HG03045 (cell line): ENCODE measurements around the gene RXRA.
A peak's percentile ranks its signal among the peaks of the same experiment; 100 is the strongest.

Experiments
- ATAC-seq: cut with Tn5 transposase; IDR thresholded peaks from one replicate; pipeline ENCODE4 v1.9.1; 2021; ENCODE audit warnings: mild to moderate bottlenecking, moderate library complexity; ENCODE audit not compliant: unreplicated experiment

The RXRA gene

GRCh38 chr9:134442486-134443173 lies 116.4 kb downstream of the RXRA start:
- ATAC-seq, result no peak

GRCh38 chr9:134443174-134444037 lies 117.2 kb downstream of the RXRA start:
- ATAC-seq, result peak; percentile 71

DNA sequence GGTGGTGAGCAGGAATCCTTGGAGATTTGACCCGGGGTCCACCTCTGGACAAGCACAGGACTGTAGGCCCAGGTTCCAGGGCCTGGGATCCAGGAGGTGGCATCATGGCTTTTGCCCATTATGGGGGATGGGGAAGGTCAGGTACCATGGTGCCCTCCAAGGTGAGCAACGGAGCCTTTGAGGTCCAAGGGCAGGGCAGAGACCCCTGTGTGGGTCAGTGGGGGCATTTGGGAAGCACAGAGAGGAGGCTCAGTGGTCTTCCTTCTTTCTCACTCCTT lies 117.7 kb downstream of the RXRA start:
- ATAC-seq, result no peak

GRCh38 chr9:134445000-134445399 lies 118.7 kb downstream of the RXRA start:
- ATAC-seq, result no peak

DNA sequence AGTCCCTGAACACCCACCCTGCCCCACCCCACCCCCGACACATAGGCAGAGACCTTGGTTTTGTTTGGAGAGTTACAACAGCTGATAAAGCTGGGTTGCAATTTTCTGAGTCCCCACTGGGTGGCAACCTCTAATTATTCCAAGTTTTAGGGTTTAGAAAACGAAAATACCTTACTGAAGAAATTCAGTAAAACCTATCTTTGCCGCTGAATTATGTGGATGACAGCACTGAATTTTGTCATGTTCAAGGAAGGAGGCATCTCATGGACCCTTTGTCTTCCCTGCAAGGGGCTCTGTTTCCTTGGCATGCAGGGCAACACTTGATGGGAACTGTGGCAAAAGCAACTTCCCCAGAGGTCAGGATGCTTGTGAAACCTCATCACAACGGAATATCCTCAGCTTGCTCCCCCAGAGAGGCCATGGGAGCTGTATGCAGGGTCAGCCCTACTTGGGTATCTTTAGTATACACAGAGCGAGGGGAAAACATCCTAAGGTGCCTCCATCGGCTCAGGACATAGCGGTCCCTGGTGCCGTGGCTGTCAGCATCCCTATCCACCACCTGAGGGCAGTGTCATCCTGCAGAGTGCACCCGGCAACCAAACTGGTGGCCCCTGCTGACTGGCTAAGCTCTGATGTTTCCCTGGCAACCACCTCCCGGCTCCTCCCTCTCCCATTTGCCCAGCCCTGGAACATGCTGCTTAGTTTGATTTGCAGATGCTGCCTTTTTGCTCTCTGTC lies 123.1 kb downstream of the RXRA start:
- peak; percentile 56 for ATAC-seq

- no peak for ATAC-seq
These were observed 125.6 kb downstream of the RXRA start for GRCh38 chr9:134451700-134452458.

DNA sequence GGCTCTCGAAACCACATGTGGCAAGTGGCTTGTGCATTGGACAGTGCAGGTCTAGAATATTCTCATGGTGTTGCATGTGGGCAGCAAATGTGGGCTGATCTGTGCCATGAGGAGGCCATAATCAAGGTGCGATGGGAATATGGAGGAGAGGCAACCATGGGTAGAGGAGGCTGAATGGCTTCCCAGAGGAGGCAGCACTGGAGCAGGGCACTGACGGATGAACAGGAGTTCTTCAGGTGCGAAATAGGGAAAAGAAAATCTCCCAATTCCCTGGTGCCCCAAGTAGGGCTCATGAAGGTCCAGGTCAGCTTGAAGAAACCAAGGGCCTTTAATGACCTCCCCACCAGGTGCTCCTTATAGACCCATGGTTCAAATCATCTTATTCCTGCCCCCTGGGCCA lies 126.5 kb downstream of the RXRA start:
- ATAC-seq, result no peak

DNA sequence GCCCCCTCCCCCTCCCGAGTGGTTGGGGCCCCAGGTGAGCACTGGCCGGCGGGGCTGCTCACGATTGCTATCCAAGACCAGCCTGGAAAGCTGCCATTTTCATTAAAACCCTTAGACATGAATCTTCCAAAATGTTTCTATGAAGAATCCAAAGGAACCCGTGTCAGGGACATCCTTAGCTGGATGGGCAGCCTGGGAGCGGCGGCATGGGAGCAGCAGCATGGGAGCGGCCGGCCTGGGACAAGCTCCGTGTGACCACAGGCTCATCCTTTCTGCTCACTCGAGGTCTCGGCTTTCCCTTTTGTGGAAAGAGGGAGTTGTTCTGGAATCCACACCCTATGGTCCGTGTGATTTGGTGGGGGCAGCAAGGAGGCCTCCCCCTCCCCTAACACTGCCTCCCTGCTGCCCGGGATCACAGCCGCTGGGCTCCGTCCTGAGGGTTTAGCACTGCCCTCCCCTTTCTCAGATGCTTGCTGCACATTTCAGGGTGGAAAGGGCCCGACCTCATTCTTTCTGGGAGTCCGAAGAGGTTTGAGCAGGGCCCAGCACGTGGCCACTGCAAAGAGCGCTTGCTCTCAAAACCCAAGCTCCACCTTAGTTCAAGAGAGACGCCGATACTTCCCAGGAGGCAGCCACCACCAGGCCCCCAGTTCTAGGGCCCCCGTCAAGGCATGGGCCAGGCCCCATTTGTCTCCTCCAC lies 127.7 kb downstream of the RXRA start:
- ATAC-seq, result no peak

DNA sequence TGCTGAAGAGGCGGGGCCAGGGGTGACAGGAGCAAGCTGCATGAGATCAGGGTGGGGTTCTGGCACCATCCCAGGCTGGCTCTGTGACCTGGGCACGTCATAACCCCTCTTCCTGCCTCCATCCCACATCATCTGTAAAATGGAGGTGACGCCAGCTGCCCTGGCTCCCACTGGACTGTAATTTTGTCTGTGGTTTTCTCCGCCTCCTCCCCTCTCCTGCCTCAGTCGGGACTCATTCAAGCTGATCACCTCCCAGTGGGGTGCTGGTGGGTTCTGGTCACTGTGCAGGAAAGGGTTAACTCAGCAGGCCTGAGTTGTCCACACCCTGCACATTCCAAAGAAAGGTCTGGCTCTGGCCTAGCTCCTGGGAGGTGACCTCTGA lies 128.2 kb downstream of the RXRA start:
- ATAC-seq, result no peak

DNA sequence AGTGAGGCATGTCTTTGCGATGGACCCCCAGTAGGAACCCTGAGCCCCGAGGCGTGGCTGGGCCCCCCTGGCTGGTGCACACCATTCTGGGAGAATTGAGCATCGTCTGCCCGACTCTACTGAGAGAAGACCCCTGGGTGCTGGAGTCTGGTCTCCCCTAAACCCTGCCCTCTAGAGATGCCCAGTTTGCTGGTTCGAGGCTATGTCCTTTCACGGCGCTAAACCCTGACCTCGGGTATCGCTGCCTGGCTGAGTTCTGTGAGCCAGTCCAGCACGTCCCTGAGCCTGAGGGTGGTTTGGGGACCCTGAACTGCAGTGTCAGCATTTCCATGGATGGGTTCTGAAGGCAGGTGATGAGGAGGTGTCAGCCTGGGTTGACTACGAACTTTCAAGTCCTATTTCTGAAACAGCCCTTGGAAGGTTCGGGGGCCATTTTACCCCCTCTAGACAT lies 128.8 kb downstream of the RXRA start:
- ATAC-seq, result no peak

DNA sequence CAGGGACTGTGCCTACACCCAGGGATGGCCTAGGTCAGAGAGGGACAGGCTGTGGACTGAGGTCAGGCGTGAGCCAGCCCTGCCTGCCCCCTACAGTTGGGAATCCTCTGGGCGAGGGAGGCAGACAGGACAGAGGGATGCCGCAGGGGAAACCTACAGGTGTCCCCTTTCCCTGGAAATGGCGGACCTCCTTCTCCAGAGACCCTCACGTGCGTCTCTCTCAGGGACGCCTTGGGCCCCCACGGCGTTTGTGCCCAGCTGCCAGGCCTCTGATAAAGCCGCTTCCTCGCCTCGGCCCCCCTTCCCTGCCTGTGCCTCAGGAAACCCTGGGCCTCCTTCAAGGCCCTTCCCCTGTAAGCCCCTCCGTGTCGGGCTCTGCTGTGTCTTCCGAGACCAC lies 129.3 kb downstream of the RXRA start:
- ATAC-seq, result no peak

- no peak for ATAC-seq
These were observed 129.9 kb downstream of the RXRA start for GRCh38 chr9:134455934-134456755.

- ATAC-seq, result no peak
These were observed 130.6 kb downstream of the RXRA start for GRCh38 chr9:134456756-134457305.

DNA sequence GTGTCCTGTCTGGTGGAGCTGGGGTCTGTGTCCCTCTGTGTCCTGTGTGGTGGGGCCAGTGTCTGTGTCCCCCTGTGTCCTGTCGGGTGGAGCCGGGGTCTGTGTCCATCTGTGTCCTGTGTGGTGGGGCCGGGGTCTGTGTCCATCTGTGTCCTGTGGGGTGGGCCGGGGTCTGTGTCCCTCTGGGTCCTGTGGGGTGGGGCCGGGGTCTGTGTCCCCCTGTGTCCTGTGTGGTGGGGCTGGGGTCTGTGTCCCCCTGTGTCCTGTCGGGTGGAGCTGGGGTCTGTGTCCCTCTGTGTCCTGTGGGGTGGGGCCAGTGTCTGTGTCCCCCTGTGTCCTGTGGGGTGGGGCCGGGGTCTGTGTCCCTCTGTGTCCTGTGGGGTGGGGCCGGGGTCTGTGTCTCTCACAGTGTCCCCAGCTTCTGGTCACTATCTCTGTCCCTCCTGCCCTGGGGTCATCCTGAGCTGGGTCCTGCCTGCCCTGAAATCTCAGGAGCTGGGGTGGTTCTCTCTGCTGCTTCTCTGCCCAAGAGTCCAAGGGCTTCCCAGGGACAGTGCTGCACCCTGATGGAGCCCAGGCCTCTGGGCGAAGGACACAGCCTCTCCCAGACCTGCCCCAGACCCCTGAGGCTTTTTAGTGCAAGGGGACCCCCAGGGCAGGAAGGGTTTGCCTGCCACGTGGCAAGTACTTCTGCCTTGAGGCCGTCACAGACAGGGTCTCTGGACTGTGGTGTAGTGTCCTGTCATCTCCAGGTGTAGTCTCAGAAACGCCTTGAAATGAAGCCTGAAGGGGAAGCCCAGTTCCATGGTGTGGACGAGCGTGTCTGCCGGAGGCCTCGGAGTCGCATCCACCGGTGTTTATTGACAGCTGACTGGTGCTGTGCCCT lies 131.3 kb downstream of the RXRA start:
- no peak for ATAC-seq

DNA sequence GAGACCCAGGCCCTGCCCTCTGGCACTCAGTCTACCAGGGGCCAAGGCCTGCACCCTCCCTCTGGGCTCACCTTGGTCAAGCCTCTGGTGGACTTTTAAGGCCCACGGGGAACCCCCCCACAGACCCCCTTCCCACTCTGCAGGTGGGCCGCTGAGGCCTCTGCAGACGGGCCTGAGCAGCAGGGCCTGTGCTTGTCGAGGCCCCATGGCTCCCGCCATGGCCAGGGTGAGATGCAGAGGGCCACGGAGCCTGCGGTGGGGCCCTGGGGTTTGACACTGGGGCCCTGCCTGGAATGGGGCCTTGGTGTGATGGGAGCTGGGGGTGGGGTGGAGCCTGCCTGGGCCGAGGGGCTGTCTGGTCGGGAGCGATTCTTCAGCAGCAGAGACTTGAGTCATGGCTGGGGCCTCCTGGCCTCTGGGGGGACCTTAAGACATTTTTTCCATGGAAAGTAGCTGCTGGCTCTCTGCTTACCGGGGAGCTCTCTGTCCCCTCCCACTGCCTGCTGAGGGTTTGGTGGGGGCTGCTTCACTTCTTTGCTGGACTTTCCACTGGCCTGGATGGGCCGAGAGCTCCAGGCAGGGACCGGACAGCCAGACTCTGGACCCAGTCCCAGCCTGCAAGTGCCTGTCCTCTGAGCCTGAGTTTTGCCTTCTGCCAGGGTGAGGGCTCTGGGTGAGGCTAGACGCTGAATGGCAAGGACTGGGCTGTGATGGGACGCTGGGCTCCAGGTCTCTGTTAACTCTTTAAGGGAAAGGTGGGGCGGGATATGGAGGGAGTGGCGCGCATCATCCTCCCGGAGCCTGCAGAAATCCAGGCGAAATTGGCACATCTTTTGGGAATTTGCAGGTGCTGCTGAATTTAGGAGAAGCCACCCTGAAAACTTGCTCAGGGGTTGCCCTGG lies 132.2 kb downstream of the RXRA start:
- ATAC-seq, result no peak

DNA sequence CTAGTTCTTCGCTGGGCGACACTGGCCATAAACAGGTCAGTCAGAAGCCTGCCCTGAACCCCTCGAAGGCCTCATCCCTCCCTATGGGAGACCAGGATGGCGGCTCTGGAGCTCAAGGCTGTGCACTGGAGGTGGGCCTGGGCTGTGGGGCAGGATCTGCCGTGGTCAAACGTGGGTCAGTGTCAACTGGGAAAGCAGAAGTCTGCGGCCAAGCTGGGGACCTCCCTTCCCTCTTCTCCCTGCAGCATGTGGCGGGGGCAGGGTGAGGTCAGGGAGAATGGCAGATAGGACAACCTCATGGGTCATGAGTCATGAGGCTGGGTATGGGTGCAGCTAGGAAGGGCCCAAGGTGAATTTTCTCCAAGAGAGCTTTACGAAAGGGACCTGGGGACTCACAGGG lies 132.9 kb downstream of the RXRA start:
- no peak for ATAC-seq

GRCh38 chr9:134459573-134459972 lies 133.3 kb downstream of the RXRA start:
- no peak for ATAC-seq
